Measurements from ENCODE around the gene CTNNA3. TPM values are rescaled to one million over a fixed set of nuclear protein-coding genes. Genes with fewer than 3 reads are reported as not detected.

The CTNNA3 gene
- total and polyA plus RNA-seq, 2 of the 4 experiments (the other 2 are of a cell fraction), result 0.19 to 0.90 TPM

- Histone ChIP-seq H3K56ac (ENCODE audit: extremely low read depth, insufficient read depth, low read length) (no peak overlapping the region), H4K8ac (ENCODE audit: low read depth in 2 of 2, low read length in 2 of 2) (no peak overlapping the region), H2AK5ac (ENCODE audit: low read depth, low read length) (no peak overlapping the region), H4K91ac (ENCODE audit: insufficient read depth, low read depth, low read length) (no peak overlapping the region), H4K5ac (ENCODE audit: low read depth, low read length) (no peak overlapping the region), H3K4me3 (ENCODE audit: insufficient read depth, low read depth, low read length) (no peak overlapping the region), H2BK120ac (ENCODE audit: low read depth, low read length) (no peak overlapping the region), H3K4me1 (ENCODE audit: control insufficient read depth, insufficient read depth, low read length) (no peaks in the 10 kb centered on the region), H4K20me1 (ENCODE audit: insufficient read depth, low read length) (no peaks in the 10 kb centered on the region), H3K27me3 (ENCODE audit: control insufficient read depth, insufficient read depth, low read length) (no peaks in the 10 kb centered on the region), H3K27ac (ENCODE audit: insufficient read depth, low read length) (no peak overlapping the region), H3K9ac (ENCODE audit: low read depth, low read length) (no peak overlapping the region), H3K9me3 (ENCODE audit: control insufficient read depth, insufficient read depth, low read length) (no peaks in the 10 kb centered on the region), H3K36me3 (ENCODE audit: control insufficient read depth, insufficient read depth, low read length) (no peaks in the 10 kb centered on the region), H2AFZ (replicated peaks; ENCODE audit: low read length, poor library complexity) (no peak overlapping the region), H2AK9ac (replicated peaks; ENCODE audit: low read depth, low read length, poor library complexity) (no peak overlapping the region), H3K23ac (ENCODE audit: low read depth, low read length) (no peak overlapping the region), H3K18ac (ENCODE audit: low read depth, low read length) (no peak overlapping the region), H3K79me1 (ENCODE audit: low read depth in 1 of 2, low read length in 2 of 2) (no peaks in the 10 kb centered on the region), H2BK5ac (ENCODE audit: low read depth, low read length, poor library complexity, severe bottlenecking) (no peak overlapping the region), H3K4ac (ENCODE audit: low read depth, low read length) (no peak overlapping the region), H2BK15ac (ENCODE audit: low read depth, low read length) (no peak overlapping the region), H2BK20ac (ENCODE audit: low read depth, low read length) (no peak overlapping the region), H3K14ac (replicated peaks; ENCODE audit: low read depth, low read length) (no peak overlapping the region), H3K4me2 (ENCODE audit: low read depth, low read length) (no peak overlapping the region), H3K9me1 (ENCODE audit: insufficient read depth, low read length) (no peaks in the 10 kb centered on the region)
- dilution Hi-C loops (cut with HindIII; ENCODE audit: low sequenced_read_pairs, unreplicated experiment) (no loop called here), intact Hi-C loops (cut with micrococcal nuclease) (no loop called here), in situ Hi-C loops (cut with MboI; ENCODE audit: low sequenced_read_pairs) (no loop called here)
- no TSS peak for BruUV-seq (replicated peaks)
- POLR2A ChIA-PET (ENCODE audit: unreplicated experiment), result no interaction called here
- CTCF ChIA-PET, result no interaction called here
- no CpG with 5 or more reads among the region's 5 CpGs for WGBS, 2 experiments (ENCODE audit: extremely low coverage in 2 of 2, insufficient read length in 1 of 2)
- TF ChIP-seq MAZ (IDR thresholded peaks at IDR 0.05; ENCODE audit: borderline replicate concordance, low read depth, low read length) (no peak), RAD21 (IDR thresholded peaks at IDR 0.05; ENCODE audit: low read length) (no peak), MXI1 (IDR thresholded peaks at IDR 0.05; ENCODE audit: borderline replicate concordance, low read depth, low read length) (no peak), ELK1 (IDR thresholded peaks at IDR 0.05; ENCODE audit: borderline replicate concordance, low read depth, low read length) (no peak), SMC3 (IDR thresholded peaks at IDR 0.05; ENCODE audit: low read depth, low read length) (no peak), RFX5 (IDR thresholded peaks at IDR 0.05; ENCODE audit: low read depth, low read length) (no peak), CEBPB (IDR thresholded peaks at IDR 0.05; ENCODE audit: low read depth, low read length) (no peak), CHD1 (IDR thresholded peaks at IDR 0.05; ENCODE audit: low read depth, low read length) (no peak), POLR2A (IDR thresholded peaks at IDR 0.05; ENCODE audit: low read depth, low read length) (no peak), NFE2L2 (IDR thresholded peaks at IDR 0.05; ENCODE audit: low read depth, low read length) (no peak)
- ATAC-seq (ENCODE audit: low read depth) (no peak), DNase-seq (no peak)
Measured at GRCh38 chr10:67050415-67050814, 645.6 kb downstream of the CTNNA3 start.
